NCI-H2196 treated with DMSO at 0.1 percent for 48 hours (cell line): ENCODE results near the gene LOXL1.

ENCODE experiments used
- DNase-seq: peaks from one replicate; lab custom pipeline; 2025; ENCODE audit not compliant: unreplicated experiment; lab: John Stamatoyannopoulos, UW

Gene LOXL1

DNA sequence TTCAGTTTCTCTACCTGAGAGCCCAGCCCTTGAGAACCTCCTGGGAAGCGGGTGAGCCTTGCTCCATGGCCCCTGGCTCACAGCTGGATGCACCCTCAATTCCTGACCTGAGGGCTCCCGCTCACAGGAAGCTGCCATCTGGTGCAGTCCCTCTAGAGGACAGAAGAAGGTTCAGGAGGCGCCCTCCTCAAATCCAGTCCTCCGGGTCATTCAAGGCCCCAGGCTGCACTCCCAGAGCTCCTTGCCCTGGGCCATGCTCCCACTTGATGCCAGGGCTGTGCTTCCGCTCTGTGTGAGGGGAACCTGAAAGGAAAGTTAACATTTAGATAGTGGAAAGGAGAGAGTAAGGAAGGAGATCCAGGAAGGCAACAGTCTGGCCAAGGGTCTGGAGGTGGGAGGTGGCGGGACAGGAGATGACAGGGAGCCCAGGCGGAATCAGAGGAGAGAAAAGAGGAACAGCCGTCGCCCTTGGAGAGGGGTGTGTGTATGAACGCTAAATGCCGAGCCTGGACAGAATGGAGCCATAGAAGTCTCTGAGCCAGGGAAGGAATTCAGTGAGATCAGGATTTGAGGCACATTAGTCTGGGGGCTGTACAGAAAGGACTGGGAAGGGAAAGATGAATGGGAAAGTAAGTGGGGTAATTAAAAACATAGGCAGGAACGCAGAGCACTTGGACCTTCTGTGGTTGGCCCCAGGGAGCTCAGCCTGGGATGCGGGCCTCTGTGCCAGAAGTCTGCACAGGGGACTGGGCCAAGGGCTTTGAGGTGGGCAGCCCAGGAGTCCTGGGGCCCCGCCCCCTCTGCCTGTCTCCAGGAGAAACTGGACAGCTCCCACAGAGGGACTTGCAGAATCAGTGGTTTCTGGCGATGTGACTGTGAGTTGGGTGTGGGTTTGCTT is 26.8 kb upstream of the LOXL1 start:
- DNase-seq: no peak

GRCh38 chr15:73900095-73900712 is 26.1 kb upstream of the LOXL1 start:
- DNase-seq: no peak

- no peak for DNase-seq
These were observed 25.0 kb upstream of the LOXL1 start for GRCh38 chr15:73901126-73901810.

- no peak for DNase-seq
These were observed 23.9 kb upstream of the LOXL1 start for GRCh38 chr15:73902121-73903020.

GRCh38 chr15:73904026-73904815 is 22.0 kb upstream of the LOXL1 start:
- no peak for DNase-seq

GRCh38 chr15:73905225-73905827 is 20.9 kb upstream of the LOXL1 start:
- no peak for DNase-seq

DNA sequence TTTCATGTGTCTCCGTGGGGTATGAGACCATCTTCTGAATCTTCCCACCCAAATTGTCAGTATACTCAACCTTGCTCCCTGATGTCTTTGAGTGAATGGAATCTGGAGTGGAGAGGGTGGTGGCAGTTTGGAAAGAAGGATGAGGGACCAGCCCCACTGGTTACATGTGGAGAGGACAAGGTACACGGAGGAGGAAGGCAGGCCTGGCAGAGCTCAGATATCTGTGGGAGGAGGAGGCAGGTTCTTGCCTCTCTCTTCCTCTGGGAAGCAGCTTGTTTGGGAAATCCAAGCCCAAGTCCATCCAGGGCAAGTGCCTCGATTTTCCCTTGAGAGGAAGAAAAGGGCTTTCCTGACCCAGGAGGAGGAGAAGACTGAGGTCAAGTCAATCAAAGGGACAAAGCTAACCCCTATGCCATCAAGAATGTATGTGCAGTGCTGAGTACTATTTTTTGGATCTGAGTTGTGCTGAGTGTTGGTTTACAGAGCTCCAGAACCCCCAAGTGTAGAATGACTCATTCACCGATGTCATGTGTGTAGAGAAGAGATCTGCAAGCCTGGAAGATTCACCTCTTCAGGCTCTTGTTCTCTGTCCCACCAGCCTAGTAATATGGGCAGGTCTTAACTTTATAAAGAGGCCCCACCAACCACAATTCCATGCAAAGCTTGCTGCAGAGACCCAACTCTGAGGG is 19.8 kb upstream of the LOXL1 start:
- no peak for DNase-seq

DNA sequence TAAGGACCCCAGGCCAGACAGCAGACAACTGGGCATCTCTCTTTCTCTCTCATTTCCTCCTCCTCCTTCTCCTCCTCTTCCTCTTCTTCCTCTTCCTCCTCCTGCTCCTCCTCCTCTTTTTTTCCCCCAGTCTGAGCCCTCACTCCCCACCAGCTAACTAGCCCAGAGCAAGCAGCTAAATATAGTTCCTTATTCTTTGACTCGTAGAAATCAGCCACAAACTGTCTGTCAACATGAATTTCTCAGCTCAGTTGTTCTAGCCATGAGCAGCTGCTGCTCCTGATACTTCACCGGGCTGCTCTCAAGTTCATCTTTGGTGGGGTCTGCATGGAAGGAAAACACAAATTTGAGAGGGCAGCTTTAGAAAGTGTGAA is 19.2 kb upstream of the LOXL1 start:
- no peak for DNase-seq

GRCh38 chr15:73908030-73908821 is 18.0 kb upstream of the LOXL1 start:
- DNase-seq: peak; percentile 20

GRCh38 chr15:73908822-73909122 is 17.5 kb upstream of the LOXL1 start:
- no peak for DNase-seq

GRCh38 chr15:73909651-73910050 is 16.6 kb upstream of the LOXL1 start:
- no peak for DNase-seq

GRCh38 chr15:73910522-73911303 is 15.5 kb upstream of the LOXL1 start:
- DNase-seq: no peak

GRCh38 chr15:73912030-73912596 is 14.1 kb upstream of the LOXL1 start:
- no peak for DNase-seq

- no peak for DNase-seq
These were observed 12.1 kb upstream of the LOXL1 start for GRCh38 chr15:73914145-73914544.

GRCh38 chr15:73915082-73915481 is 11.2 kb upstream of the LOXL1 start:
- no peak for DNase-seq

GRCh38 chr15:73918784-73919183 is 7.5 kb upstream of the LOXL1 start:
- no peak for DNase-seq

GRCh38 chr15:73919706-73920105 is 6.6 kb upstream of the LOXL1 start:
- no peak for DNase-seq
